Measurements from ENCODE around the gene WDFY3.

WDFY3 gene

GRCh38 chr4:84907145-84907544 lies 59.3 kb downstream of the WDFY3 start:
- DNase-seq = no peak

DNA sequence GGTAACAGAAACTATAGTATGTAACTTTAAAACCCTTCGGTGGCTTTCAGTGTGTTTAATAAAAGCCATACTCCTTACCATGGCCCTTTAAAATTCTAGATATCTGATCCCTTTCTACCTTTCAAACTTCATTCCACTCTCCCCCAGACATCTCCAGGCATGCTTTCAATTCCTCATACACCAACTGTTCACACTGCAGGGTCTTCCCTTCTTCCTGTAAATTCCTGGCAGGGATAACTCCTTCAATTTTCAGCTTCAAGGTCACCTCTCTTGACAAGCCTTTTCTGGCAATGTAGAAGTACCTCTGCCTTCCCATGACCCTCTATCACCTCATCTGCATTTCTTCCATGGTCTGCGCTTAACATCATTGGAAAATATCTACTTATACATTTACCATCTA lies 60.8 kb downstream of the WDFY3 start:
- no peak for DNase-seq

- no peak for DNase-seq
These were observed 64.7 kb downstream of the WDFY3 start for GRCh38 chr4:84901740-84902281.

DNA sequence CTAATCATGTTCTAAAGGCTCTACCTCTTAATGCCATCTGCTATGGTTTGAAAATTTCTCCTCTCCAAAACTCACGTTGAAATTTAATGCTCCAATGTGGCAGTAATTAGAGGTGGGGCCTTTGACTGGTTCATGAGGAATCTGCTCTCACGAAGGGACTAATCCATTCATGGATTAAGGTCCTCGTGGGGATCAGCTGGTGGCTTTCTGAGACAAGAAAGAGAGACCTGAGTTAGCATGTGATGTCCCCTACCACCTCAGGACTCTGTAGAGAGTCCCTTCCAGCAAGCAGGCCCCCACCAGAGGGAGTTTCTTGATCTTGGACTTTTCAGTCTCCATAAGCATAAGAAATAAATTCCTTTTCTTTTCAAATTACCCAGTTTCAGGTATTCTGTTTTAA lies 65.3 kb downstream of the WDFY3 start:
- DNase-seq = no peak

DNA sequence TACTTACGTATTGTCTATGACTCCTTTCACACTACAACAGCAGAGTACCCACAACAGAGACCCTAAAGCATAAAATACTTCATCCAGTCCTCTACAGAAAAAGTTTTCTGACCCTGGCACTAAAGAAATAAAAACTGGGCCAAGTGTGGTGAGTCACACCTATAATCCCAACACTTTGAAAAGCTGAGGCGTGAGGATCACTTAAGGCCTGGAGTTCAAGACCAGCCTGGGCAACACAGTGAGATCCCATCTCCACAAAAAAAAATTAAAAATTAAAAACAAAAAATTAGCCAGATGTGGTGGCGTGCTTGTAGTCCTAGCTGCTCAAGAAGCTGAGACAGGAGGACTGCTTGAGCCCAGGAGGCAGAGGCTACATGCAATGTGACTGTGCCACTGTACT lies 66.9 kb downstream of the WDFY3 start:
- DNase-seq = no peak

DNA sequence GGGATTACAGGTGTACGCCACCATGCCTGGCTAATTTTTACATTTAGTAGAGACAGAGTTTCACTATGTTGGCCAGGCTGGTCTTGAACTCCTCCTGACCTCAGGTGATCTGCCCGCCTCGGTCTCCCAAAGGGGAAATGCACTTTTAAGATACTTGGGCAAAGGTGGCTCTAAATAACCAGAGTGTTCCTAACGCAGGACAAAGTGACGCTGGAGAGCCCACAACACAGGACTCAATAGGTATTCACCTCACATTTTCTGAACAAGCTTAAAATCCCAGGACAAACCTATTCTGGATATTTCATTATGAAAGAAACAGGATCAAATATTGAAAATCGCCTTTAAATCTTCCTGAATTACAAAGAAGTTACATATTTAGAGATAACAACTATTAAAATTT lies 69.0 kb downstream of the WDFY3 start:
- DNase-seq = no peak

- no peak for DNase-seq
These were observed 71.2 kb downstream of the WDFY3 start for GRCh38 chr4:84895283-84895682.

- DNase-seq = no peak
These were observed 71.9 kb downstream of the WDFY3 start for GRCh38 chr4:84894621-84895020.

GRCh38 chr4:84892950-84893349 lies 73.5 kb downstream of the WDFY3 start:
- DNase-seq = no peak

- DNase-seq = no peak
These were observed 78.7 kb downstream of the WDFY3 start for GRCh38 chr4:84887824-84888223.

- DNase-seq = no peak
These were observed 86.8 kb downstream of the WDFY3 start for GRCh38 chr4:84879651-84880200.

- DNase-seq = no peak
These were observed 87.9 kb downstream of the WDFY3 start for GRCh38 chr4:84878546-84878945.

DNA sequence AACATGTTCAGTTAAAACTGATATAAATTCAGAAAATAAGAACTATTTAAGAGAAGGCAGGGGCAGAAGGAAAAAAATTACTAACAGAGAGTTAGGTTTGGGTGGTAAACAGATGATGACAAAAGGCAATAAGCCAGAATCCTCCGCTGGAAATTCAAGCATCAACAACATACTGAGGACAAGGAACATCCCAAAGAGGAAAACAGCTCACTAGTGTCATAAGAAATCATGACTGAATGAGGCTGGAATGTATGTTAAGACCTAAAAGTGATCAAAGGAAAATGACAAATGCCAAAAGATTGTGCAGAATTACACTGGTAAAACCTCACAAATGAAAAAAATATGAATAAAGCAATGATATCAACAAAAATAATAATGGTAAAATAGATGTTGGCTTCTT lies 88.4 kb downstream of the WDFY3 start:
- no peak for DNase-seq

DNA sequence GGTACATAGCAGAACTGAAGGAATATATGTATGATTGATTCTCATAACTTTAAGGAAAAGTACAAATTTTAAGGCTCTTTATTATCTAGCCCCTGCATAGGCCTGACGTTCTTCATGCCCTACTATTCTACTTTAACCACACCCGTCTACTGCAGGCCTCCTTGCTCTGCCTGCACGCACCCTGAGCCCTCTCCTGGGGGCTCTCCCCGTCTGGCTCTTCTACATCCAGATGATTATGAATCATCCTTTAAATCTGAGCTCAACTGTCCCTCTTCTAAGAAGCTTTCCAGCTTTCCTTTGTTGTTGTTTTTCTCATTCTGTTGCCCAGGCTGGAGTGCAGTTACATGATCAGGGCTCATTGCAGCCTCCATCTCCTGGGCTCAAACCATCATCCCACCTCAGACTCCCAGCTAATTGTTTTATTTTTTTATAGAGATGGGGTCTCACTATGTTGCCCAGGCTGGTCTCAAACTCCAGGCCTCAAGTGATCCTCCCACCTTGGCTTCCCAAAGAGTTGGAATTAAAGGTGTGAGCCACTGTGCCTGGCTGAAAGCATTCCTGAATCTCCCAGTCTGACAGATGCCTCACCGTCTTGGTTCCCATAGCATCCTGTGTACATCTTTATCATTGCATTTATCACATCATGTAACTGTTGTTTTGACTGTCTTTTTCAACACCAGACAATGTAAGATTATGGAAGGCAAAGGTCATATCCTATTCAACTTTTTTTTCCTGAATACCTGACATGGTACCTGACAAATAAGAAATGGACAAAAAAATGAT lies 89.2 kb downstream of the WDFY3 start:
- no peak for DNase-seq

- DNase-seq = no peak
These were observed 90.7 kb downstream of the WDFY3 start for GRCh38 chr4:84875636-84876371.

DNA sequence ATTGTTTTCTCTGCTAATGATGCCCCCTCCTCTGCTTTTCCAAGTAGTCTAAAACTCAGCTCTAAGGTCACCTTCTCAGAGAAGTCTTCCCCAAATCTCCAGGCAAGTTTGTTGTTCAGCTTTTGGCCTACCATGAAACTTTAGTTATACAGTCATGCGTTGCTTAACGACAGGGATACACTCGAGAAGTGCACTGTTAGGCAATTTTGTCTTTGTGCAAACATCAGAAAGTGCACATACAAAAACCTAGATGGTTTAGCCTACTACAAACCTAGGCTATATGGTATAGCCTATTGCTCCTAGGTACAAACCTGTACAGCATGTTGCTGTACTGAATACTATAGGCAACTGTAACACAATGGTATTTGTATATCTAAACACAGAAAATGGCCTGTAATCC lies 91.9 kb downstream of the WDFY3 start:
- no peak for DNase-seq

GRCh38 chr4:84870398-84871163 lies 95.9 kb downstream of the WDFY3 start:
- no peak for DNase-seq

- no peak for DNase-seq
These were observed 100.2 kb downstream of the WDFY3 start for GRCh38 chr4:84866295-84866694.

DNA sequence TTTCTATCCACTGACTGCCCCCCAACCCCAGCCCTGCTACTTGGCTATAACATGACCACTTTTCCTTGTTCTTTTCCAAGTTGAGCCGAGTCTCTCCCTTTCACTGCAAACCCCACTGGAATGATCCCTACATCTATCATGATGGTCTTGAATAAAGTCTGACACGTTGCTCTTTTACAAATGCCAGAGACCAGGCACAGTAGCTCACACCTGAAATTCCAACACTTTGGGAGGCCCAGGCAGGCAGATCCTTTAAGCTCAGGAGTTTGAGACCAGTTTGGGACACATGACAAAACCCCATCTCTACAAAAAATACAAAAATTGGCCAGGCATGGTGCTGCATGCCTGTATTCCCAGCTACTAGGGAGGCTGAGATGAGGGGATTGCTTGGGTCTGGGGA lies 100.9 kb downstream of the WDFY3 start:
- DNase-seq = no peak

GRCh38 chr4:84862064-84862463 lies 104.4 kb downstream of the WDFY3 start:
- no peak for DNase-seq

- DNase-seq = no peak
These were observed 109.2 kb downstream of the WDFY3 start for GRCh38 chr4:84857296-84857695.

GRCh38 chr4:84856468-84857049 lies 109.9 kb downstream of the WDFY3 start:
- no peak for DNase-seq

- DNase-seq = no peak
These were observed 110.7 kb downstream of the WDFY3 start for GRCh38 chr4:84855774-84856173.
